Central memory CD4-positive, alpha-beta T cell (primary cell): Measurements from ENCODE around the gene TEX264.

Experiments
- DNase-seq: peaks from one replicate; pipeline ENCODE4 v3.0.0; 2022

The TEX264 gene

GRCh38 chr3:51675201-51675611, 4.2 kb downstream of the TEX264 start:
- no peak for DNase-seq

- no peak for DNase-seq
These were observed 5.1 kb downstream of the TEX264 start for GRCh38 chr3:51676102-51676640.

- DNase-seq = no peak
These were observed 6.3 kb downstream of the TEX264 start for GRCh38 chr3:51677358-51677757.

GRCh38 chr3:51678186-51678585, 7.1 kb downstream of the TEX264 start:
- DNase-seq = no peak

- DNase-seq = no peak
These were observed 7.6 kb downstream of the TEX264 start for GRCh38 chr3:51678641-51679040.

GRCh38 chr3:51679318-51679717, 8.3 kb downstream of the TEX264 start:
- DNase-seq = no peak

- DNase-seq = no peak
These were observed 8.7 kb downstream of the TEX264 start for GRCh38 chr3:51679777-51680176.

GRCh38 chr3:51680196-51680595, 9.1 kb downstream of the TEX264 start:
- no peak for DNase-seq

GRCh38 chr3:51680663-51681230, 9.7 kb downstream of the TEX264 start:
- DNase-seq = no peak

GRCh38 chr3:51681453-51681852, 10.4 kb downstream of the TEX264 start:
- peak; percentile 69 for DNase-seq

GRCh38 chr3:51682079-51682478, 11.0 kb downstream of the TEX264 start:
- peak; percentile 79 for DNase-seq

- no peak for DNase-seq
These were observed 11.5 kb downstream of the TEX264 start for GRCh38 chr3:51682526-51682925.

GRCh38 chr3:51683566-51683965, 12.5 kb downstream of the TEX264 start:
- no peak for DNase-seq

- peak; percentile 12 for DNase-seq
These were observed 14.1 kb downstream of the TEX264 start for GRCh38 chr3:51684971-51685751.

- no peak for DNase-seq
These were observed 15.0 kb downstream of the TEX264 start for GRCh38 chr3:51686056-51686455.

GRCh38 chr3:51686512-51687215, 15.6 kb downstream of the TEX264 start:
- peak; percentile 87 for DNase-seq

GRCh38 chr3:51687431-51688205, 16.6 kb downstream of the TEX264 start:
- no peak for DNase-seq

- DNase-seq = no peak
These were observed 17.2 kb downstream of the TEX264 start for GRCh38 chr3:51688206-51688600.

- DNase-seq = no peak
These were observed 20.0 kb downstream of the TEX264 start for GRCh38 chr3:51691021-51691420.

GRCh38 chr3:51691949-51692348, 20.9 kb downstream of the TEX264 start:
- no peak for DNase-seq

- DNase-seq = no peak
These were observed 21.9 kb downstream of the TEX264 start for GRCh38 chr3:51692980-51693395.

GRCh38 chr3:51696954-51697353, 25.9 kb downstream of the TEX264 start:
- DNase-seq = no peak

- DNase-seq = no peak
These were observed 27.2 kb downstream of the TEX264 start for GRCh38 chr3:51698209-51698608.
